GM18508 (cell line): ENCODE data around the gene MAPK7.

ENCODE experiments used
- ATAC-seq: cut with Tn5 transposase; IDR thresholded peaks from one replicate; pipeline ENCODE4 v1.9.1; 2021; ENCODE audit warnings: moderate number of reproducible peaks; ENCODE audit not compliant: insufficient read depth, unreplicated experiment

MAPK7 gene

DNA sequence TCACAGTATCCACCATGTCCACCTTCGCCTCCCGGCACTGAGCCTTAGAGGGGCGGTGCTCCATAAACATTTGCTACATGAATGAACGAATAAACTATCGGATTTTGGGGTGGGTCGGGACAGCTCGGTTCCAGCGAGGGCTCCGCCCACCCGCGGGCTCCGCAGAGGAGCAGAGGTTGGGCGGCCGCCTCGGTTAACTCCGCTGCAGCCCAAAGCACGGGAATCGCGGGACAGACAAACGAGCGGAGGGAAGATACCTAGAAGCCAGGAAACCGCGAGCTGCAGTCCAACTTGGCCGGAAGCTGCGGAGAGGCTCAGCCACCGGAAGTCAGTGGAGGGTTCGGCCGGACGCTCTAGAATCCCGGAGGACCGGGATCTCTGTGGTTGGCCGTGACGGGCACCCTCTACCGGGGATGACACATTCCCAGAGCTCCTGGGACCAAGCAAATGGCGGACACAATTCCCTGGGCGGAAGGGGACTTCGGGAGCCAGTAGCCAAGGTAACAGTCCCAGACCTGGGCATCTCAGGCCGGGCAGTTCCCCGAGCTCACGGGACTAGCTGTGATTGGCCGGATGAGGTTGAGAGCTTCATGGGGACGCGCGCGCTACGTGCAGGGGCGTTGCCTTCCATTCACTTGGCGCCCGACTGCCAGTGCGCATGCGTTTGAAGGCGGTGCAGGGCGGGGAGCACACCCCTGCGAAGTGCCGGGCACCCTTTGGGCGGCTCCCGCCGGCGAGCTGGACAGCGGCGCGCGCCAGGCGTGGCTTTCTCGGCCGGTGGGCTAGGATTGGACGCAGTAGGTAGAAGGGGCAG lies 489 bp upstream of the MAPK7 start:
- ATAC-seq = peak; percentile 80

DNA sequence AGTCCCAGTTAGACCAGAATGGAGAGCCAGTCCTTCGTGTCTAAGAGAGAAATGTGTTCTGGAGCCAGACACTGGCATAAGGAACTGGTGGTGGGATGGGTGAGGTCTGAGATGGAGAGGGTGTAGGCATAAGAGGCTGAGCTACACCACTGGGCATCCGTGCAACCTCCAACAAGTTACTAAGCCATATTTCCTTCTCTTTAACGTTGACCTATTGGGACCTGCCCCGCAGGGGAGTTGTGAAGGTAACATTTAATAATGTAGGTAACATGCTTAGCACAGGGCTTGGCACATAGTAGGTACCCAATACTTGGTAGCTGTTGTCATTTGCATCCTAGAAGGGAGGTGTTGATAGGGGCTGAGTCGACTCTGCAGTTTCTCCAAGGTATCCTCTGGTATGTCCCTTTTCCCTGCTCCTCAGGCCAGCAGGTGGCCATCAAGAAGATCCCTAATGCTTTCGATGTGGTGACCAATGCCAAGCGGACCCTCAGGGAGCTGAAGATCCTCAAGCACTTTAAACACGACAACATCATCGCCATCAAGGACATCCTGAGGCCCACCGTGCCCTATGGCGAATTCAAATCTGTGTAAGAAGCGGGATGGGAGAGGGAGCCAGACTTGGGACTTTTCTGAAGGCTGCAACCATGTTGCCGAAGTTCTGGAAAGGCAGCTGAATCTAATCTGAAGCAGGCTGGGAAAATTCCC lies 1.2 kb downstream of the MAPK7 start:
- no peak for ATAC-seq

DNA sequence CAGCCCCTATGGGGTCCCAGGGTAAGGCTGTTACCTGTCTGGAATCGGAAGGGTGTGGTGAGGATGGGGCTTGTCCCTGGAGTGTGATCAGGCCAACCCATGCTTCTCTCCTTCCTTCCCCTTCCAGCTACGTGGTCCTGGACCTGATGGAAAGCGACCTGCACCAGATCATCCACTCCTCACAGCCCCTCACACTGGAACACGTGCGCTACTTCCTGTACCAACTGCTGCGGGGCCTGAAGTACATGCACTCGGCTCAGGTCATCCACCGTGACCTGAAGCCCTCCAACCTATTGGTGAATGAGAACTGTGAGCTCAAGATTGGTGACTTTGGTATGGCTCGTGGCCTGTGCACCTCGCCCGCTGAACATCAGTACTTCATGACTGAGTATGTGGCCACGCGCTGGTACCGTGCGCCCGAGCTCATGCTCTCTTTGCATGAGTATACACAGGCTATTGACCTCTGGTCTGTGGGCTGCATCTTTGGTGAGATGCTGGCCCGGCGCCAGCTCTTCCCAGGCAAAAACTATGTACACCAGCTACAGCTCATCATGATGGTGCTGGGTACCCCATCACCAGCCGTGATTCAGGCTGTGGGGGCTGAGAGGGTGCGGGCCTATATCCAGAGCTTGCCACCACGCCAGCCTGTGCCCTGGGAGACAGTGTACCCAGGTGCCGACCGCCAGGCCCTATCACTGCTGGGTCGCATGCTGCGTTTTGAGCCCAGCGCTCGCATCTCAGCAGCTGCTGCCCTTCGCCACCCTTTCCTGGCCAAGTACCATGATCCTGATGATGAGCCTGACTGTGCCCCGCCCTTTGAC lies 2.4 kb downstream of the MAPK7 start:
- ATAC-seq = no peak

DNA sequence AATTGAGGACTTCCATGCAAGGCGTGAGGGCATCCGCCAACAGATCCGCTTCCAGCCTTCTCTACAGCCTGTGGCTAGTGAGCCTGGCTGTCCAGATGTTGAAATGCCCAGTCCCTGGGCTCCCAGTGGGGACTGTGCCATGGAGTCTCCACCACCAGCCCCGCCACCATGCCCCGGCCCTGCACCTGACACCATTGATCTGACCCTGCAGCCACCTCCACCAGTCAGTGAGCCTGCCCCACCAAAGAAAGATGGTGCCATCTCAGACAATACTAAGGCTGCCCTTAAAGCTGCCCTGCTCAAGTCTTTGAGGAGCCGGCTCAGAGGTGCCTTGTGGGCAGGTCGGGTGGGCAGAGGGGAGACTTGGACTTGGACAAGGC lies 3.1 kb downstream of the MAPK7 start:
- no peak for ATAC-seq

DNA sequence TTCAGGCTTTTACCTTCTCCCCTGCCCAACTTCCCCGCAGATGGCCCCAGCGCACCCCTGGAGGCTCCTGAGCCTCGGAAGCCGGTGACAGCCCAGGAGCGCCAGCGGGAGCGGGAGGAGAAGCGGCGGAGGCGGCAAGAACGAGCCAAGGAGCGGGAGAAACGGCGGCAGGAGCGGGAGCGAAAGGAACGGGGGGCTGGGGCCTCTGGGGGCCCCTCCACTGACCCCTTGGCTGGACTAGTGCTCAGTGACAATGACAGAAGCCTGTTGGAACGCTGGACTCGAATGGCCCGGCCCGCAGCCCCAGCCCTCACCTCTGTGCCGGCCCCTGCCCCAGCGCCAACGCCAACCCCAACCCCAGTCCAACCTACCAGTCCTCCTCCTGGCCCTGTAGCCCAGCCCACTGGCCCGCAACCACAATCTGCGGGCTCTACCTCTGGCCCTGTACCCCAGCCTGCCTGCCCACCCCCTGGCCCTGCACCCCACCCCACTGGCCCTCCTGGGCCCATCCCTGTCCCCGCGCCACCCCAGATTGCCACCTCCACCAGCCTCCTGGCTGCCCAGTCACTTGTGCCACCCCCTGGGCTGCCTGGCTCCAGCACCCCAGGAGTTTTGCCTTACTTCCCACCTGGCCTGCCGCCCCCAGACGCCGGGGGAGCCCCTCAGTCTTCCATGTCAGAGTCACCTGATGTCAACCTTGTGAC lies 3.6 kb downstream of the MAPK7 start:
- no peak for ATAC-seq

DNA sequence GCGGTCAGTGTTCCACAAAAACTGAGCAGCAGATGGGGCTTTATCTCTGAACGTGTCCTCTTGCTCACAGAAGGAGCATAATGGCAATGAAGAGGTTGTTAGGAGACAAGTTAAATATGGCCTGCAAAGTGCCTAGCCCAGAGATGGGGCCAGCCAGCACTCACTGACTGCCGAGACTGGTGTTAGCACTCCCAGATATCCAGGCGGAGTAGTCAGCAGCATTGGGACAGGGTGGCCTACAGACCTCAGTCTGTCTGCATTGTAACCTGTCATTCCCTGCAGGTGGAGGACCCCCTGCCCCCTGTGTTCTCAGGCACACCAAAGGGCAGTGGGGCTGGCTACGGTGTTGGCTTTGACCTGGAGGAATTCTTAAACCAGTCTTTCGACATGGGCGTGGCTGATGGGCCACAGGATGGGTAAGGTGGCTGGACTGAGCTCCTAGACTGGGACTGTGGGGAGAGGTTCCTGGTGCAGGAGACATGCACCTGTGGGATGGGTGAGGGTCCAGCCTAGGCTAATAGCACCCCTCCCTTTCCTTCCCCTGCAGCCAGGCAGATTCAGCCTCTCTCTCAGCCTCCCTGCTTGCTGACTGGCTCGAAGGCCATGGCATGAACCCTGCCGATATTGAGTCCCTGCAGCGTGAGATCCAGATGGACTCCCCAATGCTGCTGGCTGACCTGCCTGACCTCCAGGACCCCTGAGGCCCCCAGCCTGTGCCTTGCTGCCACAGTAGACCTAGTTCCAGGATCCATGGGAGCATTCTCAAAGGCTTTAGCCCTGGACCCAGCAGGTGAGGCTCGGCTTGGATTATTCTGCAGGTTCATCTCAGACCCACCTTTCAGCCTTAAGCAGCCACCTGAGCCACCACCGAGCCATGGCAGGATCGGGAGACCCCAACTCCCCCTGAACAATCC lies 4.5 kb downstream of the MAPK7 start:
- ATAC-seq = no peak

DNA sequence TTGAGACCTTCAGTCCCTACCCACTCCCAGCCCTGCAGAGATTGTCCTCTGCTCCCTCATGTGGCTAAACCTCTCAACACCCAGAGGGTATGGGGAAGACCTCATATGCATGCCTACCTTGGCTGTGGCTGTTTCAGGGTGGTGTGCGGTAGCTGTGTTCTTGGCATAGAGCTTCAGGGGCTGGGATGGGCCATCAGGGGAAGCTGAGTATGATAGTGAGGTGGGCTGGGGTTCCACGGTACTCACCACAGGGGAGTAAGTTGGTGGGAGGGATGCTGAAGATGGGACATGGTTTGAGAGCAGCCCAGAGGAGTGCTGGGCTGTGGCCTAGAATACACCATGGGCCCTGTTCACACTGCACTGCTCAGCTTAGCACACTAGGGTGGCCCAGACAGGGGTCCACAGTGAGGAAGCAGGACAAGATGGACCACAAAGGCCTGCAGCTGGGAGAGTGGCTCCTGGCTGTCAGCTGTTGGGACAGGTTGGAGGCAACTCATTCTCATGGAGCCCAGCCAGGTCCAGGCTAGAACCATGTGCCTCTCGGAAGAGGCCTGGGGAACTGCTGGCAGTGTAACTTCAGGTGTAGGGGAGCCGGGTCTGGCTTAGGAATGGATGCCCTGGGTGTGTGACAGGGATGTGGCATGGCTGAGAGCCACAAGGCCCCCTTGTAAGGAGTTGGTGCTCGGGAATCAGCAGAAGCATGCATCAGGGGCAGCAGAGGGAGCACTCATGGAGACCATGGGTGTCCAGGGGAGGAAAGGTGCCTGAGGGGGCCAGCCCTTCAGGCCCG lies 5.6 kb downstream of the MAPK7 start:
- no peak for ATAC-seq

DNA sequence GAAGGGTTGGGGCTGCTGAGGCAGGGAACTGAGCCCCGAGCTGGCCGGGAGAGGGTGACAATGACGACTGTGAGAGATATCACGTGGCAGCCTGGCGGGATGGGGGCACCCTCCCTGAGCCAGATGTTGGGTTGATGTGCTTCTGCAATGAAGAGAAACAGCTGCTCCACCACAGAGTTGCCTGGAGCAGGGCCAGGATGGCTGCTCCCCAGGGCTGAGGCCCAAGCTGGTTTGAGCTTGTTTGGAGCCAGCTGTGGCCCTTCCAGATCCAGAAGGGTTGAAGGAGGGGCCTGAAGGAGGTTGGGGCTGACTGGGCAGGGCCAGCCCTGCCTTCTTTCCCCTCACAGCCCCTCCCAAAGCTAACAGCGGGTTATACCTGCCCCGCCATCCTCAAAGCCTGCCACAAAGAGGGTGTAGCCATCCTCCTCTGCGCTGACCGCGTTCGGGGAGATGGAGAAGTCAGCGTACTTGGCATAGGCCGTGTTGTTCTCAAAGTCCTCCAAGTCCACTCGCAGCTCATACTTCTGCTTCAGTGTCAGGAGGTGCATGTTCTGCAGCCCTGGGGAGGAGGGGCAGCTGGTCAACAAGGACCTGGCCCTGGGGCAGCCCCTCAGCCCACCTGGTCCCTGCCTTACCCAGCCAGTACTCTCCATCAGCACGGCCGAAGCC lies 6.6 kb downstream of the MAPK7 start:
- no peak for ATAC-seq

DNA sequence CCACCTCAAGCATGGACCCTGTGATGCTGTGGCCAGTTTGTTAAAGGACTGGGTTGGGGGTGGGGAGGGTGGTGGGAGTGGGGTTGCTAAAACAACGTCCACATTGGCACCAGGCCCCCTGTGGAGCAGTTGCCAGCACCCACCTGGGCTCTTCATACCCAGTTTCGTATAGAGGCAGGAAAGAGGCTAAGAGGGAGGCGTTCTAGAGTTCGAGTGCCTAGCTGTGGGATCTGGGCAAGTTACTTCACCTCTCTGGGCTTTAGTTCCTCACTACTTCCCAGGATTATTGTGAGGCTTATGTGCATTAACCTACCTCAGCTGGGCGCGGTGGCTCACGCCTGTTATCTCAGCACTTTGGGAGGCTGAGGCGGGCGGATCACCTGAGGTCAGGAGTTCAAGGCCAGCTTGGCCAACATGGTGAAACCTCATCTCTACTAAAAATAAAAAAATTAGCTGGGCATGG lies 7.3 kb downstream of the MAPK7 start:
- ATAC-seq = no peak

DNA sequence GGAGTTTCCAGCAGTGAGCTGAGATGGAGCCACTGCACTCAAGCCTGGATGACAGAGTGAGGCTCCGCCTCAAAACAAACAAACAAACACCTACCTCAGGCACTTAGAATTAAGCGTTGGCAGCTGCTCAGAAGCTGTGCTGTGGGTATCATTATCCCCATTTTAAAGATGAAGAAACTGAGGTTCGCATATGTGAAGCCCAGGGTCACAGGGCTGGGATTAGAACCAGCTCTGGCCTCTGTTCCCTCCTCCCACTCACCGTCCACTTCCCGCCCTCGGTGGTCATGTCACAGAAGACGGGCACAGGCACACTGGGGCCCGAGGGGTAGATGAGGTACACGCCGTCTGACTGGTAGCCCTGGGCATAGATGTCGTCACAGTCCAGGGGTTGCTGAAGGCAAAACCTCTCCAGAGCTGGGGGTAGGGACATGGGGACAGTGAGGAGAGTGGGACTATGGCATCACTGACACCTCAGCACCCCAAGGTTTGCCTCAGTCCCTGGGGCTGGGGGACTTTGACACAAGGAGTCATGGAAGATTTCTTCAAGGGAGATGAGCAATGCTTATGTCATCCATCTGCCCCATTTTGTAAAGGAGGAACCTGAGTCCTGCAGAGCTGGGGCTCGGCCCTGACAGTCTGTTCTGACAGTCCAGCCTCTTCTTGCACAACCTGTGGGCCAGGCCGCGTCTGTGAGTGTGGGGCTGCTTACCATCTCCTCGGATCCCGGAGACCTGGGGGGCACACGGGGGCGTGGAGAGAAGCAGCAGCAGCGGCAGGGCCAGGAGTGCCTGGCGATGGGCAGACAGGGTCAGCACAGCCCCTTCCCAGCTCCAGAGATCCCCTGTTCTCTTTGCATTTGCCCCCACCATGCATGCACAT lies 8.0 kb downstream of the MAPK7 start:
- ATAC-seq = no peak

DNA sequence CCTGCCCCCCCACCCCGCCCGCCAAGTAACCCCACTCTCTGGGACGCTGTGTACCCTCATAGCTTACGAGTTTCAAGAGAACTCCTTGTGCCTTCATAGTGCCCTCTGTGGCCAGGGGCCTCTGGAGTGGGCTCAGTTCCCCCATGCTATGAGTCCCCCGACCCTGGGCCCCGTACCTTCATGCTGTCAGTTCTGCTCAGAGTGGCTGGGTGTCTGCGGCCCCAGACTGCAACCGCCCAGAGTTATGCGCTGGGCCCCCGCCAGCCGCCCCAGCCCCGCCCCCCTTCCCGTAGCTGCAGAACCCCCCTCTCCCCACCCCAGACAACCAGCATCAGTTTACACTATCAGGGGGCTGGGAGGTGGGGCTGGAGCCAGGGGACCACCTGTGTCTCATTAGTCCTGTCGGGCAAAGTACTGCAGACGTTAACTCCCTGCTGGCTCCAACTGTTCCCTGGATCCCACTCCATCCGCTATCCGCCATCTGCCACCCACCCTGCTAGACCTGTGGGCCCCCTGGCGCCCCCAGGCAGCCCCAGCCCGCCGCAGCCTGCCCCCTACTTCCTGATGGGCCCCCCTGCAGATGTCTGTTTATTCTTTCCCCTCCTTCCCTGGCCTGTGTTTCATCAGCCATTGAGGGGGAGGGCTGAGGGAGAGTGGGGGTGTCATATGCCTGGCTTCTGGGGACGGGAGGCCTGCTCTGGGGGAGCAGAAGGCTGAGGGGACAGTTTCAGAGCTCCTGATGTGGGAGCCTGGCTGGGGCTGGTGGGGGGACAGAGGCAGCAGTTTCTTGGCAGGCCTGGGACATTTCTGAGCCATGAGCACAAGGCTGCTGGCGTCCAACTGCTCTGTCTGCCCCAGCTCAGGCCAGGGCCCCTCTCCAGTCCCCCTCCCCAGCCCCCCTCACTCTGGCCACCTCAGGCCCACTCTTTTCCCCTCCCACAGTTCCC lies 8.9 kb downstream of the MAPK7 start, which contains the start of gene MFAP4:
Gene MFAP4, minus strand, starts transcription at position 217 of the 947 bp plus-strand sequence. Its CDS starts 35 bp downstream, at position 182.
- no peak for ATAC-seq

DNA sequence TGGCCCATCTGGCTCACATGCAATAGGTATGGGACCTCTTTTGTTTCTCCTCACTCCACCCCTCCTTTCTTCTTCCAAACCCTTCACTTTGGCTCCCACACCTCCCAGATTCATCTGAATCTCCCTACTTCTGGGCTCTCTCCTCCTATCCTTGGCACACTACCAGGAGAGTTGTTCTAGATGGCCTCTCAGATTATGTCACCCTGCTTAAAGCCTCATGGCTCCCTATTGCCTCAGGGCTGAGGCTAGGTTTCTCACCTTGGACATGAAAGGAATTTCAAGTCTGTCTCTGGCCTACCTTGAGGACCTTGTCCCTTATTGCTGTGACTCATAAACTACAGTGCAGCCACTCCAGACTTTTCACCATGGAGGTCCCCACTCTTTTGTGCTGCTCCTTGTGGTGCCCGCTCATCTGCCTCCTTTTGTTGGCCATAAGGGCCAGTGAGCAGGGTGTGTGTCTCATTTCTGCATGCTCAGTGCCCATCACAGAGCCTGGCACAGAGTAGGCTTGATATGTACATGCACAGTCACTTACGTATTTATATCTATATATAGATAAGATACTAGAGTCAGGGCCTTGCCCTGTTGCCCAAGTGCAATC lies 9.7 kb downstream of the MAPK7 start:
- ATAC-seq = no peak

DNA sequence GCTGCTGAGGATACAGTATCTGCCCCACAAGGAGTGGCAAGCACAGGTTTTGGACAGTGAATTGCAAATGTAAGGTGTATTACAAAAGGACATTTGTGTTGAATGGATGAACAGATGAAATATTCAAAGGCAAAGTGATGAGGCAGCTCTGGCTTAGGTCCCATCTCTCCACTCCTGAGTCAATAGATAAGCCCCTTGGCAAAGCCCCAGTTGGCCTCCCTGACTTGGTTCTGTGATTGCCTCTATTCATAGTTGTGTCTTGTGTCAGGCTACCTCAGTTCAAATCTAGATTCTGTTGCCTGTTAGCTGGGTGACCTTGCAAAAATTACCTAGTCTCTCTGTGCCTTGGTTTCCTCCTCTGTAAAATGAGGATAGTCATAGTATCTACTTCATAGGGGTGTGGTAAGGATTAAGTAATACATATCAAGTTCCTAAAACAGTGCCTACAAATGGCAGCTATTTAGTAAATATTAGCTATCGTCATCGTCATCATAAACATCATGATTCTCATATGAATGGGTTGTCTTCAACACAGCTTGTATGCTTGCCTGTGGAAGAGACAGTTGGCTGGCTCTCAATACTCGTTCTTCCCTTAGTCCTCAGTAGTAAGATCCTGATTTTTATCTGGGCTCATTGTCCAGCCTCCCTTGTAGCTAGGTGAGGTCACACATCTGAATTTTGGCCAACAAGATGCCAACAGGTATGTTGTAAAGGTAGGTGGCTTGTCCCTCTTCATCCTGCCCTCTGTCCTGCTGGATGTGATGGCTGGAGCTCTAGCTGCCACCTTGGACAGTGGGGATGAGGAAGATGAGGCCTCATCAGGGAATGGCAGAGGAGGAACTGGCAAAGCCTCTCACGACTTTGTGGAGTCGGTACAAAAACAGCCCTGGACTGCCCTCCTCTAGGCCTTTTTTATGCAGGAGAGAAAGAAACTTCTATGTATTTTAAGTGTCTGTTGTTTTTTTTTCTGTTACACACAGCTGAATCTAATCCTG lies 10.8 kb downstream of the MAPK7 start:
- ATAC-seq = no peak

DNA sequence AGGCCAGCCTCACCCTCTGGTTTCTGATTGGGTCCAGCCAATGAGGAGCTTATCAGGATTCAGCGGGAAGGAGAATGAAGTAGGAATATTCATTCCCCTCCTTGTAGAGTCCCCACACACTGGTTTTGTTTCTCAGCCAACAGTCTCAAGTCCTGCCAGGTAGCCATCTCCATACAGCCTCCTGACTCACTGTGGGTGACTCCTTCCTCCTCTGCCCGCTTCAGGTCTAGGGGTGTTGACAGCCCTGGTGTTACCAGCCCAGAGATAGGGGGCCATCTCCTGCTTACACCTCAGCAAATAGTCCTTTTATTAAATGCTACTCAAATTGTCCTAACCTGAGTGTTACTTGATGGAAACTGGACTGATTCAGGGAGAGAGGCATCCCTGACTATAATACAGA lies 12.7 kb downstream of the MAPK7 start:
- no peak for ATAC-seq
